HG03196 (cell line): ENCODE data around the gene TEAD1.

Experiments used
- ATAC-seq: cut with Tn5 transposase; IDR thresholded peaks from one replicate; pipeline ENCODE4 v1.9.1; 2021; ENCODE audit not compliant: unreplicated experiment

TEAD1 gene

GRCh38 chr11:12731841-12732336 is 57.7 kb downstream of the TEAD1 start:
- no peak for ATAC-seq

DNA sequence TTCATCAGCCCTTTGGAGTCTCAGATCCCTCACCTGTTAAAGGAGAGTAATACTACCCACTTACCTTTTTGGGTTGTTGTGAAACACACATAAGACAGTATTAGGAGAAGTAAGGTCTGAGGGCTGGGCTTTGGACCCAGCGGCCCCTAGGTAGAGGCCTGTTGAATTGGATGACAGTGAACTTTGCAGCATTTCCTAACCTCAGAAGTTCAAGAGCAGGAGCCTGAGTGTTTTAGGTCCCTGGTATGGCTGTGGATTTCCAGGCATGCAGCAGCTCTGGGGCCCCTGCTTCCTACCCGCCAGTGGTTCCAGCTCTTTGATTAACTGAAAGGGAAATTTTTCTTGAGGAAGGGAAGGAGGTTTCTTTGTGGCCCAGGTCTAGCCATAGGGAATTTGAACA is 58.9 kb downstream of the TEAD1 start:
- ATAC-seq, result no peak

GRCh38 chr11:12734625-12735024 is 60.4 kb downstream of the TEAD1 start:
- ATAC-seq, result no peak

GRCh38 chr11:12735262-12735661 is 61.0 kb downstream of the TEAD1 start:
- no peak for ATAC-seq

DNA sequence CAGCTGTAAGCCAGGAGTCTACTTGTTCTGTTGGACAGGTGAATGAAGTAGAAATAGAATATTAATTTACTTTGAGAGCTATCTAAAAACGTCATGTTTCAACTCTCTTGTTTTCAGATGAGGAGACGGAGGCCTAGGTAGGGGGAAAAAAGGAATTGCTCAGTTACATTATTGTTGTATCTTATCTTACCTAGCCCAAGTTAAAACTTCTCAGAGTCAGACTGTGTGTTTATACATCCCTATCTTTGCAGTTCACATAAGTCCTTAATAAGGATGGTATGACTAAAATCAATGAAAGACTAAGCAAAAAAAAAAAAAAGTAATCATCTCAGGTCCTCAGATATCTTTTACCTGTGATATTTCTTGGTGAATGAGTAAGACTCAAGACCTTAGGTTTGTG is 62.8 kb downstream of the TEAD1 start:
- ATAC-seq, result no peak

- no peak for ATAC-seq
These were observed 67.5 kb downstream of the TEAD1 start for GRCh38 chr11:12741671-12742216.

DNA sequence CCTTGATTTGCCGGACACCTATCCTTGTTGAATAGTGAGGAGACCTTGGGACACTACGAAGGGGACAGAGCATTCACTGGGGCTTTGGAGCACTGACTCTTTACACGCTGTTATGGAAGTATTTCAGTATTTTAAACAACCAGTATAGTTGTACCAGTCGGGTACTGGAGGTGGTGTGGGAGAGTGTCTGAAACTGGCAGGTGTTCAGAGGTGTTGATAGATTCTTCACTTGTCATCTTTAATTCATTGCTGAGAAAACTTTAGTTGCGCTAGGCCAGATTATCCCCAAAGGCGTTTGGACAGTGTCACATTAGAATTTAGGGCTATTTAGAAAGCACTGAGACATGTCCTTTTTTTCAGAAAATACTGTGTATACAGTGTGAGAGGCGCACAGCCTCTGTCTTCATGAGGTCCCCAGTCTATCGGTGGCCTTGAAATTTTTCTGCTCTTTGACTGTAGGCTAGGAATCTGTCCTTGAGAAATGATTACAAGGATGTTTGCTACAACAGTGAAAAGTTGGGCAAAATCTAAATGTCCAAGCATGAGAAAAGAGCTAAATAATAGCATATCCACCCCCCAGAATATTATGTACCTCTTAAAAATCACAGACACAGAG is 69.7 kb downstream of the TEAD1 start:
- no peak for ATAC-seq

- ATAC-seq, result no peak
These were observed 70.7 kb downstream of the TEAD1 start for GRCh38 chr11:12744826-12745502.

- ATAC-seq, result no peak
These were observed 71.6 kb downstream of the TEAD1 start for GRCh38 chr11:12745787-12746186.

GRCh38 chr11:12746593-12747097 is 72.4 kb downstream of the TEAD1 start:
- ATAC-seq, result no peak

GRCh38 chr11:12748561-12748960 is 74.3 kb downstream of the TEAD1 start:
- ATAC-seq, result no peak

- no peak for ATAC-seq
These were observed 75.2 kb downstream of the TEAD1 start for GRCh38 chr11:12749442-12749841.

- no peak for ATAC-seq
These were observed 76.0 kb downstream of the TEAD1 start for GRCh38 chr11:12750181-12750580.

DNA sequence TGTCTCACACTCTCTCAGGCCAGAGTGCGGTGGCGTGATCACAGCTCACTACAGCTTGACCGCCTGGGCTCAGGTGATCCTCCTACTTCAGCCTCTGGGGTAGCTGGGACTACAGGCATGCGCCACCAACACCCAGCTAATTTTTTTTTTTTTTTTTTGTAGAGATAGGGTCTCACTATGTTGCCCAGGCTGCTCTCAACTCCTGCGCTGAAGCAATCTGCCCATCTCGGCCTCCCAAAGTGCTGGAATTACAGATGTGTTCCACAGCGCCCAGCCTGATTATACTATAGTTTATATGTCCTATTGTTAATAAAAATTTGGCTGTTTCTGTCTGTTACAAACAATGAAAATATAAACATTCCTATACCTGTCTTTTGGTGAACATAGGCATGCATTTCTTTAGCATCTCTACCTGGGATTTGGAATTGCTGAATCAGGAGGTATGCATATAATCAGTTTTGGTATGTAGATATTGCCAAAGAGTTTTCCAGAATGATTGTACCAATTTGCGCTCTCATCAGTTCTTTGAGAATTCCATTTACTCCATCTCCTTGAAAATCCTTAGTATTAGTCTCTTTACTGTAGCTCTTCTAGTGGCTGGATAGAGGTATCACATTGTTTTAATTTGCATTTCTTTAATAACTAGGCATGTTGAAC is 78.8 kb downstream of the TEAD1 start:
- ATAC-seq, result no peak

DNA sequence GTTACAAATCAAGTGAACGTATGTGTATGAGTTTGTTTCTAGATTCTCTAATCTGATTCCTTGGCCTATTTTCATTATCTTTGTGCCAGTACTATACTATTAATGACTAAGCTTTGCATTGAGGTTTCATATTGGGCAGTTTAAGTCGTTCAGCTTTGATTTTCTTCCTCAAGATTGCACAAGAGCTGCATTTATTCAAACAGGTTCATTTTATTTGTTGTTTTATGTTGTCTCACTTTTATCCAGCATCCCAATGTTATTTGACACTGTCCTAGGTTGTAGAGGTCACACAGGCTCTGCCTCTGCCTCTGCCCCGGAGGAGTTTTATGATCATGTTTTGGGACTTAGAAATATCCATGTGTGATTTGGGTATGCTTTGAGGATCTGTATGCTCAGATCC is 79.8 kb downstream of the TEAD1 start:
- ATAC-seq, result no peak

DNA sequence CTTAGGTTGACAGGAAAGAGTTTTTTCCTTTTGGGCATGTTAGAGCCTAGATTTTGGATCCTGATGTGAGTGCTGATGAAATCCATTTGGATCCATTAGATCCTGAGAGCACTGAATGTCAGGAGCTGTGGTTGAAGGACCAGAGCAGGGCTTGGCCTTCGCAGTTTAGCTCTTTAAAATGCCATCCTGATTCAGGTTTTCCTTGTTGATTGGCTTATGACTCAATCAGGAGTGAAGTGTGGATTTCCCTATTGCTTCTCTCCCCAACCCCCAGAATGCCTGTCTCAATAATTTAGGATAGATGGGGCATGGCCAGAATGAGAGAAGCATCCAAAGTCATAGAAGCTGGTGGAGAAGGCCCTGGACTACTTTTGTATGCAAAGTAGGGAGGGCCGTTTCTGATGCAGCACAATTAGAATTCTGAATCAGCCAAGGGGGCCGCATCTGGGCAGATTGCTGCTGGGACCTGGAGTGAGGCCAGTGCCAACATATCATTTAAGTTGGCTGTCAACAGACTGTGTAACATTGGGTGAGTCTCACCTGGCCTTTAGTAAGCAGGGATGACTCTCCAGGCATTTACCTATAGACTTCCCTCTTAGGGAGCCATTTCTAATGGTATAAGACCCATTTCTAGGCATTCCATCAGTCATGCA is 80.5 kb downstream of the TEAD1 start:
- ATAC-seq, result no peak

- no peak for ATAC-seq
These were observed 81.6 kb downstream of the TEAD1 start for GRCh38 chr11:12755510-12756453.

DNA sequence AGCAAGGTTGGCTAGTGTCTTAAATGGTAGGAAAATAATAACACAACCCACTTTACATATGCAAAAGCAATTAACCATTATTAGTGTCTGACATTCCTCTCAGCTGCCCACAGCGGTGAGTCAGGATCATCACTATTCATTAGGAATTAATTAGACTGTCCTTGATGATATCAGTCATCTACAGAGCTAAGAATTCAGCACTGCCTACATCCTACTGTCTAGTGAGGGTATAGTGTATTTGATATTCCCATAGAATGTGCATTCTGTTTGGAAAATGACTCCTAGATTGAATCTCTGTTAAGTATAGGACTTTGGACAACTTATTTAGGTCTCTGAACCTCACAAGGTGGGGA is 82.2 kb downstream of the TEAD1 start:
- ATAC-seq, result no peak

GRCh38 chr11:12756867-12757266 is 82.6 kb downstream of the TEAD1 start:
- no peak for ATAC-seq

DNA sequence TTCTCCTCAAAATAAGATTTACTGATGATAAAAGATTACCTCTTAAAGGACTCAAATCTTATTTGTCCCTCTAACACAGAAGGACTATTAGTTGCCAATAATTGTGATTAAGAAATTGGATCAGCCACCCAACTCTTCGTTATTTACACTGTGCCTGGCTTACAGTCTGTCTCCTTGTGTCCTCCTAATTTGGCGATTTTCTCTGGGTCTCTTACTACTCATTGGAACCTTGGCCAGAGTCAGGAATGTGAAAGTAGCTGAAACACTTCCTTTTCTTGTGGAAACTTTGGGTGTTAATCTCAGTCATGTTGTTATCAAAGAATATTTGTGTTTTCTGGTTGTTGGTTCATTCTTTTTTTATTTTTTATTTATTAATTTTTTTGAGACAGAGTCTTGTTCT is 83.2 kb downstream of the TEAD1 start:
- ATAC-seq, result no peak
